Fibroblast of lung (primary cell): ENCODE measurements around the gene BTBD7. TPM values are rescaled to one million over a fixed set of nuclear protein-coding genes. Genes with fewer than 3 reads are reported as not detected.

Experiments used
- DNase-seq, 2 donors: peaks; one replicate each; pipeline versions ENCODE4 v3.0.0 to v3.0.0-alpha.2; 2010; ENCODE audit warnings: low read depth in 2 of 2
- H2AFZ ChIP-seq: 2 replicates; pipeline ENCODE4 v1.5.1; 2012; ENCODE audit warnings: low read length, control low read depth, inconsistent platforms
- H3K27ac ChIP-seq: 2 replicates; pipeline ENCODE4 v1.5.1; 2011; ENCODE audit warnings: low read length, control low read depth; ENCODE audit not compliant: insufficient read depth
- H3K27me3 ChIP-seq: 2 replicates; pipeline ENCODE4 v1.5.1; 2011; ENCODE audit warnings: mild to moderate bottlenecking, low read length; ENCODE audit not compliant: control insufficient read depth, insufficient read depth
- H3K36me3 ChIP-seq: 2 replicates; pipeline ENCODE4 v1.5.1; 2011; ENCODE audit warnings: low read length; ENCODE audit not compliant: control insufficient read depth, insufficient read depth
- H3K4me1 ChIP-seq: 2 replicates; pipeline ENCODE4 v1.5.1; 2011; ENCODE audit warnings: low read length; ENCODE audit not compliant: control insufficient read depth, insufficient read depth; ENCODE audit errors: extremely low read depth
- H3K4me2 ChIP-seq: 2 replicates; pipeline ENCODE4 v1.5.1; 2011; ENCODE audit warnings: low read length, control low read depth; ENCODE audit not compliant: insufficient read depth; ENCODE audit errors: extremely low read depth
- H3K4me3 ChIP-seq, 4 experiments: fragments of 200-600 bp in 1 of 4; sonication (generic) in 1 of 4; replicated peaks in 1 of 4; 2 replicates each; pipeline ENCODE4 v1.5.1; 2011 to 2016; ENCODE audit warnings: low read length in 4 of 4, low read depth in 3 of 4, mild to moderate bottlenecking in 3 of 4, control low read depth in 2 of 4, inconsistent platforms in 1 of 4, mixed read lengths in 1 of 4; ENCODE audit not compliant: insufficient read depth in 1 of 4; ENCODE audit errors: control extremely low read depth in 1 of 4
- H3K79me2 ChIP-seq: 2 replicates; pipeline ENCODE4 v1.5.1; 2012; ENCODE audit warnings: mild to moderate bottlenecking, low read length, inconsistent platforms; ENCODE audit not compliant: control insufficient read depth, insufficient read depth
- H3K9ac ChIP-seq: 2 replicates; pipeline ENCODE4 v1.5.1; 2011; ENCODE audit warnings: mild to moderate bottlenecking, low read length, control low read depth; ENCODE audit not compliant: insufficient read depth
- H3K9me3 ChIP-seq: 2 replicates; pipeline ENCODE4 v1.5.1; 2012; ENCODE audit warnings: low read depth, low read length; ENCODE audit not compliant: control insufficient read depth, insufficient read depth
- H4K20me1 ChIP-seq: 2 replicates; pipeline ENCODE4 v1.5.1; 2011; ENCODE audit warnings: low read length; ENCODE audit not compliant: control insufficient read depth, insufficient read depth; ENCODE audit errors: extremely low read depth
- CTCF ChIP-seq, 2 donors: IDR thresholded peaks in 1 of 2; conservative IDR thresholded peaks in 1 of 2; 1 replicate in 1 of 2; 2 replicates in 1 of 2; pipeline ENCODE4 v1.5.1; 2011 to 2012; ENCODE audit warnings: low read length in 2 of 2, control low read depth in 1 of 2, inconsistent platforms in 1 of 2, low read depth in 1 of 2, mild to moderate bottlenecking in 1 of 2
- EZH2 ChIP-seq: IDR thresholded peaks from 2 replicates; pipeline ENCODE4 v1.5.1; 2012; ENCODE audit warnings: low read length, control low read depth, mild to moderate bottlenecking; ENCODE audit errors: missing control alignments
- polyA plus RNA-seq, 2 donors: library from polyadenylated mRNA; depleted of rRNA in 1 of 2; stranded (reverse) in 1 of 2; unstranded in 1 of 2; fragments of >200 nt; gene quantifications; 2 replicates each; pipeline ENCODE4 v1.2.1, GENCODE V29; 2011 to 2012; ENCODE audit warnings: missing spikeins in 1 of 2
- total RNA-seq: library from RNA; depleted of rRNA; stranded (reverse); fragments of >200 nt; gene quantifications from 2 replicates; pipeline ENCODE4 v1.2.1, GENCODE V29; 2014

The BTBD7 gene
- total and polyA plus RNA-seq, 2 donors (not counting 1 experiment from before 2014, with no cell fraction given): 20.5 to 25.9 TPM

- Histone ChIP-seq H3K9ac (no peak overlapping the region), H3K4me3 (no peak overlapping the region), H3K79me2 (no peaks in the 10 kb centered on the region), H3K4me2 (no peak overlapping the region), H3K27me3 (no peaks in the 10 kb centered on the region), H3K4me1 (no peaks in the 10 kb centered on the region), H3K27ac (no peak overlapping the region), H4K20me1 (no peaks in the 10 kb centered on the region), H3K9me3 (no peaks in the 10 kb centered on the region), H3K36me3 (peaks cover 6% of the 10 kb centered on the region), H2AFZ (no peak overlapping the region)
- DNase-seq: peak in 1 of 2 donors; percentile 19
- no peak for TF ChIP-seq CTCF (conservative IDR thresholded peaks at IDR 0.05 in 1 of 2, IDR thresholded peaks at IDR 0.05 in 1 of 2; ENCODE audit: low read depth in 1 of 2, low read length in 2 of 2)
- no peak for TF ChIP-seq EZH2
Measured at GRCh38 chr14:93245764-93246420, 86.9 kb downstream of the BTBD7 start.

GRCh38 chr14:93240678-93241000, 92.2 kb downstream of the BTBD7 start:
- Histone ChIP-seq H3K9ac (no peak overlapping the region), H3K9me3 (no peaks in the 10 kb centered on the region), H3K4me3 (peak overlapping the region in 1 of 4 experiments; percentile 2), H3K4me1 (peaks cover 2% of the 10 kb centered on the region), H3K27ac (no peak overlapping the region), H2AFZ (no peak overlapping the region), H3K27me3 (no peaks in the 10 kb centered on the region), H3K4me2 (peak overlapping the region; percentile 41), H4K20me1 (no peaks in the 10 kb centered on the region), H3K79me2 (no peaks in the 10 kb centered on the region), H3K36me3 (peaks cover 4% of the 10 kb centered on the region)
- no peak for DNase-seq
- no peak for TF ChIP-seq EZH2

GRCh38 chr14:93239869-93240677, 92.8 kb downstream of the BTBD7 start:
- no peaks in the 10 kb centered on the region for H3K9me3 ChIP-seq
- H3K27me3 ChIP-seq: no peaks in the 10 kb centered on the region
- peak; percentile 78 to 79 for DNase-seq
- H4K20me1 ChIP-seq: no peaks in the 10 kb centered on the region
- no peak overlapping the region for H3K4me2 ChIP-seq
- TF ChIP-seq EZH2 (no peak), CTCF (conservative IDR thresholded peaks at IDR 0.05 in 1 of 2, IDR thresholded peaks at IDR 0.05 in 1 of 2; ENCODE audit: low read depth in 1 of 2, low read length in 2 of 2) (no peak)
- H3K4me1 ChIP-seq: peaks cover 2% of the 10 kb centered on the region
- H3K4me3 ChIP-seq: no peak overlapping the region
- H3K9ac ChIP-seq: no peak overlapping the region
- no peaks in the 10 kb centered on the region for H3K79me2 ChIP-seq
- H3K27ac ChIP-seq: no peak overlapping the region
- peaks cover 4% of the 10 kb centered on the region for H3K36me3 ChIP-seq
- no peak overlapping the region for H2AFZ ChIP-seq
